H9 (cell line): ENCODE data around the gene NT5DC3. TPM values are rescaled to one million over a fixed set of nuclear protein-coding genes. Genes with fewer than 3 reads are reported as not detected.
"Not testable (repeated sequence)": the region's sequence is repeated elsewhere in the genome, so short reads cannot be mapped to it uniquely, and the experiment has no call there.

Source experiments
- DNase-seq: peaks from one replicate; pipeline ENCODE4 v3.0.0-alpha.2; 2017
- H2AFZ ChIP-seq: one replicate; pipeline ENCODE4 v1.6.1; 2013; ENCODE audit warnings: mild to moderate bottlenecking, low read length, control low read depth, moderate library complexity
- H2AK5ac ChIP-seq: 2 replicates; pipeline ENCODE4 v1.6.1; 2013; ENCODE audit warnings: low read length, control low read depth, mixed read lengths; ENCODE audit not compliant: insufficient read length
- H2BK120ac ChIP-seq: one replicate; pipeline ENCODE4 v1.6.1; 2013; ENCODE audit warnings: low read depth, mild to moderate bottlenecking, low read length, control low read depth, inconsistent platforms; ENCODE audit not compliant: poor library complexity, severe bottlenecking
- H2BK12ac ChIP-seq: 2 replicates; pipeline ENCODE4 v1.6.1; 2013; ENCODE audit warnings: low read length, control low read depth, mixed read lengths, low read depth; ENCODE audit not compliant: insufficient read length
- H2BK15ac ChIP-seq: 2 replicates; pipeline ENCODE4 v1.6.1; 2013; ENCODE audit warnings: low read depth, low read length, control low read depth
- H2BK20ac ChIP-seq: one replicate; pipeline ENCODE4 v1.6.1; 2013; ENCODE audit warnings: low read depth, mild to moderate bottlenecking, low read length, control low read depth, inconsistent platforms; ENCODE audit not compliant: poor library complexity, severe bottlenecking
- H2BK5ac ChIP-seq: 2 replicates; pipeline ENCODE4 v1.6.1; 2013; ENCODE audit warnings: low read length, control low read depth, mixed read lengths; ENCODE audit not compliant: insufficient read length
- H3K14ac ChIP-seq: 2 replicates; pipeline ENCODE4 v1.6.1; 2013; ENCODE audit warnings: low read length, control low read depth; ENCODE audit not compliant: insufficient read depth
- H3K18ac ChIP-seq: 2 replicates; pipeline ENCODE4 v1.6.1; 2013; ENCODE audit warnings: low read depth, mild to moderate bottlenecking, mixed read lengths, low read length, control low read depth; ENCODE audit not compliant: insufficient read length
- H3K23ac ChIP-seq: 2 replicates; pipeline ENCODE4 v1.6.1; 2013; ENCODE audit warnings: low read length, control low read depth, mixed read lengths, low read depth; ENCODE audit not compliant: insufficient read length
- H3K23me2 ChIP-seq: 2 replicates; pipeline ENCODE4 v1.6.1; 2013; ENCODE audit warnings: low read depth, mild to moderate bottlenecking, mixed read lengths, low read length, control low read depth; ENCODE audit not compliant: insufficient read length, poor library complexity, severe bottlenecking
- H3K27ac ChIP-seq: 2 replicates; pipeline ENCODE4 v1.5.1; 2013; ENCODE audit warnings: low read length, control low read depth, mixed read lengths, low read depth; ENCODE audit not compliant: insufficient read length
- H3K27me3 ChIP-seq: 2 replicates; pipeline ENCODE4 v1.6.1; 2013; ENCODE audit warnings: low read length, control low read depth, inconsistent platforms; ENCODE audit not compliant: insufficient read depth
- H3K4ac ChIP-seq: 2 replicates; pipeline ENCODE4 v1.6.1; 2013; ENCODE audit warnings: low read depth, mild to moderate bottlenecking, control low read depth, inconsistent platforms, low read length, moderate library complexity
- H3K4me1 ChIP-seq: 2 replicates; pipeline ENCODE4 v1.6.1; 2013; ENCODE audit warnings: low read length, control low read depth, inconsistent platforms; ENCODE audit not compliant: insufficient read depth
- H3K4me2 ChIP-seq: 2 replicates; pipeline ENCODE4 v1.6.1; 2013; ENCODE audit warnings: low read length, control low read depth, mixed read lengths; ENCODE audit not compliant: insufficient read length, insufficient read depth
- H3K56ac ChIP-seq: 2 replicates; pipeline ENCODE4 v1.6.1; 2013; ENCODE audit warnings: low read depth, mild to moderate bottlenecking, mixed read lengths, low read length, control low read depth; ENCODE audit not compliant: insufficient read length
- H3K79me1 ChIP-seq: 2 replicates; pipeline ENCODE4 v1.6.1; 2013; ENCODE audit warnings: low read depth, mild to moderate bottlenecking, moderate library complexity, low read length, control low read depth, inconsistent platforms; ENCODE audit not compliant: insufficient read depth, poor library complexity, severe bottlenecking
- H3K79me2 ChIP-seq: 2 replicates; pipeline ENCODE4 v1.6.1; 2013; ENCODE audit warnings: low read length, control low read depth, inconsistent platforms; ENCODE audit not compliant: insufficient read depth
- H3K9ac ChIP-seq: 2 replicates; pipeline ENCODE4 v1.6.1; 2013; ENCODE audit warnings: low read length, control low read depth, mixed read lengths; ENCODE audit not compliant: insufficient read length; ENCODE audit errors: extremely low read depth
- H3K9me3 ChIP-seq: one replicate; pipeline ENCODE4 v1.6.1; 2013; ENCODE audit warnings: low read depth, low read length, inconsistent platforms; ENCODE audit not compliant: control insufficient read depth
- H3T11ph ChIP-seq: one replicate; pipeline ENCODE4 v1.6.1; 2013; ENCODE audit warnings: mild to moderate bottlenecking, low read length, control low read depth, inconsistent platforms
- H4K20me1 ChIP-seq: one replicate; pipeline ENCODE4 v1.6.1; 2013; ENCODE audit not compliant: control insufficient read depth, insufficient read length, insufficient read depth
- H4K5ac ChIP-seq: 2 replicates; pipeline ENCODE4 v1.6.1; 2013; ENCODE audit warnings: low read depth, mild to moderate bottlenecking, mixed read lengths, low read length, control low read depth; ENCODE audit not compliant: insufficient read length
- H4K8ac ChIP-seq: replicated peaks from 2 replicates; pipeline ENCODE4 v1.6.1; 2013; ENCODE audit warnings: low read length, control low read depth, mixed read lengths, low read depth; ENCODE audit not compliant: insufficient read length
- H4K91ac ChIP-seq: 2 replicates; pipeline ENCODE4 v1.6.1; 2013; ENCODE audit warnings: low read depth, mild to moderate bottlenecking, moderate library complexity, mixed read lengths, low read length, control low read depth; ENCODE audit not compliant: insufficient read length
- H3K27ac Mint-ChIP-seq, 3 experiments: 2 replicates in 2 of 3; 3 replicates in 1 of 3; pipeline ENCODE4 v1.8.0; 2020 to 2021; ENCODE audit warnings: mixed read lengths in 3 of 3, mild to moderate bottlenecking in 1 of 3, moderate library complexity in 1 of 3
- H3K27me3 Mint-ChIP-seq: 2 replicates; pipeline ENCODE4 v1.8.0; 2021; ENCODE audit warnings: low read depth, mild to moderate bottlenecking, moderate library complexity, mixed read lengths
- H3K36me3 Mint-ChIP-seq, 3 experiments: 2 replicates in 2 of 3; 3 replicates in 1 of 3; pipeline ENCODE4 v1.8.0; 2020 to 2021; ENCODE audit warnings: low read depth in 3 of 3, mixed read lengths in 3 of 3; ENCODE audit not compliant: insufficient read depth in 1 of 3
- H3K4me1 Mint-ChIP-seq, 2 experiments: 2 replicates each; pipeline ENCODE4 v1.8.0; 2020; ENCODE audit warnings: mixed read lengths in 2 of 2
- H3K4me3 Mint-ChIP-seq, 2 experiments: 2 replicates in 1 of 2; 3 replicates in 1 of 2; pipeline ENCODE4 v1.8.0; 2020 to 2021; ENCODE audit warnings: mild to moderate bottlenecking in 2 of 2, mixed read lengths in 2 of 2, moderate library complexity in 1 of 2
- H3K9me3 Mint-ChIP-seq, 2 experiments: 2 replicates in 1 of 2; 3 replicates in 1 of 2; pipeline ENCODE4 v1.8.0; 2020; ENCODE audit warnings: mild to moderate bottlenecking in 2 of 2, mixed read lengths in 2 of 2, moderate library complexity in 1 of 2
- CTCF ChIP-seq: fragments of 200-600 bp; sonication (generic); conservative IDR thresholded peaks from 3 replicates; pipeline ENCODE4 v1.8.0; 2021; ENCODE audit warnings: antibody characterized with exemption, mild to moderate bottlenecking
- WGBS: extraction: QIAGEN DNeasy Blood & Tissue Kit; methylation state at CpG from one replicate; pipeline ENCODE4 v1.1.7; 2013; ENCODE audit warnings: missing lambda C conversion rate, low lambda C conversion rate, mixed read lengths; ENCODE audit not compliant: insufficient read length; ENCODE audit errors: extremely low coverage; 5-methylcytosine and 5-hydroxymethylcytosine counted together
- total RNA-seq: library from RNA; stranded (reverse); gene quantifications from 2 replicates; pipeline ENCODE4 v1.2.1, GENCODE V29; 2021

The NT5DC3 gene
- total RNA-seq, 1 experiment from 2014 or later, result 13.6 TPM

GRCh38 chr12:103810111-103810510 is 30.9 kb downstream of the NT5DC3 start:
- no peaks in the 10 kb centered on the region for H3K79me2 ChIP-seq
- Mint-ChIP-seq H3K27ac (peak overlapping the region in 1 of 3 experiments; percentile 4; a peak in 1 of 7 replicates), H3K4me3 (no peak overlapping the region), H3K9me3 (no peaks in the 10 kb centered on the region), H3K4me1 (peaks cover 3% of the 10 kb centered on the region in 2 experiments; a peak in 3 of 4 replicates), H3K27me3 (no peaks in the 10 kb centered on the region), H3K36me3 (peaks cover 5 to 43% (median 21%) of the 10 kb centered on the region in 3 experiments; a peak in 5 of 7 replicates)
- no peak overlapping the region for H3K18ac ChIP-seq
- H3K23ac ChIP-seq, result no peak overlapping the region
- no peak overlapping the region for H2BK12ac ChIP-seq
- H3K4ac ChIP-seq, result no peak overlapping the region
- H3K56ac ChIP-seq, result no peak overlapping the region
- H3K27ac ChIP-seq, result no peak overlapping the region
- H3K9me3 ChIP-seq, result no peaks in the 10 kb centered on the region
- H2BK20ac ChIP-seq, result no peak overlapping the region
- H3K4me1 ChIP-seq, result no peaks in the 10 kb centered on the region
- no peaks in the 10 kb centered on the region for H4K20me1 ChIP-seq
- H2BK120ac ChIP-seq, result no peak overlapping the region
- DNase-seq, result no peak
- H3K9ac ChIP-seq, result no peak overlapping the region
- H4K8ac ChIP-seq, result no peak overlapping the region
- no peak overlapping the region for H3K4me2 ChIP-seq
- WGBS, result no CpG with 5 or more reads among the region's 5 CpGs
- H2BK15ac ChIP-seq, result no peak overlapping the region
- H4K5ac ChIP-seq, result no peak overlapping the region
- peaks cover 3% of the 10 kb centered on the region for H3K79me1 ChIP-seq
- no peaks in the 10 kb centered on the region for H3K23me2 ChIP-seq
- H3T11ph ChIP-seq, result no peak overlapping the region
- H2BK5ac ChIP-seq, result no peak overlapping the region
- no peaks in the 10 kb centered on the region for H3K27me3 ChIP-seq
- no peak overlapping the region for H2AFZ ChIP-seq
- no peak overlapping the region for H4K91ac ChIP-seq
- H2AK5ac ChIP-seq, result no peak overlapping the region
- H3K14ac ChIP-seq, result no peak overlapping the region
- no peak for TF ChIP-seq CTCF

GRCh38 chr12:103809639-103810038 is 31.4 kb downstream of the NT5DC3 start:
- not testable (repeated sequence) for H3K9ac ChIP-seq
- WGBS, result no CpG with 5 or more reads among the region's 7 CpGs

More at GRCh38 chr12:103809639-103810038, 31.4 kb downstream of the NT5DC3 start:
- not testable (repeated sequence) for H2BK12ac ChIP-seq, H3K23me2 ChIP-seq, H3K4ac ChIP-seq, H3K4me3 Mint-ChIP-seq, H3K79me2 ChIP-seq, H2AK5ac ChIP-seq, H2BK120ac ChIP-seq, H3K27ac Mint-ChIP-seq, H4K5ac ChIP-seq, H4K8ac ChIP-seq, H3K79me1 ChIP-seq, DNase-seq, H3K27me3 ChIP-seq, H2BK20ac ChIP-seq, H4K91ac ChIP-seq, H3K14ac ChIP-seq, H2BK15ac ChIP-seq, H3K23ac ChIP-seq, H3K27ac ChIP-seq, H3K4me2 ChIP-seq, H3K9me3 ChIP-seq, H3K27me3 Mint-ChIP-seq, H2BK5ac ChIP-seq, H3K56ac ChIP-seq, H3T11ph ChIP-seq, H3K4me1 Mint-ChIP-seq, H4K20me1 ChIP-seq, H3K18ac ChIP-seq, H3K9me3 Mint-ChIP-seq, H3K4me1 ChIP-seq, H2AFZ ChIP-seq
- H3K36me3 Mint-ChIP-seq, result peaks cover 7 to 40% (median 18%) of the 10 kb centered on the region in 3 experiments; a peak in 5 of 7 replicates
